ENCODE measurements around the gene TMEM247.

DNA sequence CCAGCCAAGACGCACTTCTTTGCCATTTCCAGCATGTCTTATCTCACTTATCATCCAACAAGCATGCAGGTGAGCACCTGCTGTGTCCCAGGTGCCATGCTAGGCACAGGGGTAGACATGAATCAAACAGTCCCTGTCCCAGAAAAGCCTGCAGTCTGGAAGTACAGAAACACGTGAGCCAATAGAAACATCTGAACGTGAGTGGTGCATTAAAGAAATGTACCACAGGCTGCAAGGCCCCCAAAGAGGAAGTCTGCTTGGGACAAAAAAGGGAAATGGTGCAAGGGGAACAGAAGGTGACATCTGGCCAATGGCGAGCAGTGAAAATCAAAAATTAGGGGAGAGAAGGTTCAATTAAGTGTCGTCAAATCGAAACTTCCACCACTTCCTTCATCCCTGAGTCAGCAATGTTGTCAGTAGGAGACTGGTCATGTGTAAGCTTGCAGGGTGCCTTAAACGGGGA, 17.6 kb upstream of the TMEM247 start:
- TF ChIP-seq, protein P1, sequence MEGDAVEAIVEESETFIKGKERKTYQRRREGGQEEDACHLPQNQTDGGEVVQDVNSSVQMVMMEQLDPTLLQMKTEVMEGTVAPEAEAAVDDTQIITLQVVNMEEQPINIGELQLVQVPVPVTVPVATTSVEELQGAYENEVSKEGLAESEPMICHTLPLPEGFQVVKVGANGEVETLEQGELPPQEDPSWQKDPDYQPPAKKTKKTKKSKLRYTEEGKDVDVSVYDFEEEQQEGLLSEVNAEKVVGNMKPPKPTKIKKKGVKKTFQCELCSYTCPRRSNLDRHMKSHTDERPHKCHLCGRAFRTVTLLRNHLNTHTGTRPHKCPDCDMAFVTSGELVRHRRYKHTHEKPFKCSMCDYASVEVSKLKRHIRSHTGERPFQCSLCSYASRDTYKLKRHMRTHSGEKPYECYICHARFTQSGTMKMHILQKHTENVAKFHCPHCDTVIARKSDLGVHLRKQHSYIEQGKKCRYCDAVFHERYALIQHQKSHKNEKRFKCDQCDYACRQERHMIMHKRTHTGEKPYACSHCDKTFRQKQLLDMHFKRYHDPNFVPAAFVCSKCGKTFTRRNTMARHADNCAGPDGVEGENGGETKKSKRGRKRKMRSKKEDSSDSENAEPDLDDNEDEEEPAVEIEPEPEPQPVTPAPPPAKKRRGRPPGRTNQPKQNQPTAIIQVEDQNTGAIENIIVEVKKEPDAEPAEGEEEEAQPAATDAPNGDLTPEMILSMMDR (IDR thresholded peaks at IDR 0.05; ENCODE audit: borderline replicate concordance, extremely low read depth, low read length, poor library complexity, severe bottlenecking) = no peak
- no peak for TF ChIP-seq EZH2 (IDR thresholded peaks at IDR 0.05; ENCODE audit: borderline replicate concordance, low read depth, low read length, severe bottlenecking)
